Measurements from ENCODE around the gene STMP1. TPM values are rescaled to one million over a fixed set of nuclear protein-coding genes. Genes with fewer than 3 reads are reported as not detected.
"Not testable (repeated sequence)": the region's sequence is repeated elsewhere in the genome, so short reads cannot be mapped to it uniquely, and the experiment has no call there.

STMP1 gene
- total RNA-seq, 2 donors from 2014 or later = 11.9 to 13.4 TPM

DNA sequence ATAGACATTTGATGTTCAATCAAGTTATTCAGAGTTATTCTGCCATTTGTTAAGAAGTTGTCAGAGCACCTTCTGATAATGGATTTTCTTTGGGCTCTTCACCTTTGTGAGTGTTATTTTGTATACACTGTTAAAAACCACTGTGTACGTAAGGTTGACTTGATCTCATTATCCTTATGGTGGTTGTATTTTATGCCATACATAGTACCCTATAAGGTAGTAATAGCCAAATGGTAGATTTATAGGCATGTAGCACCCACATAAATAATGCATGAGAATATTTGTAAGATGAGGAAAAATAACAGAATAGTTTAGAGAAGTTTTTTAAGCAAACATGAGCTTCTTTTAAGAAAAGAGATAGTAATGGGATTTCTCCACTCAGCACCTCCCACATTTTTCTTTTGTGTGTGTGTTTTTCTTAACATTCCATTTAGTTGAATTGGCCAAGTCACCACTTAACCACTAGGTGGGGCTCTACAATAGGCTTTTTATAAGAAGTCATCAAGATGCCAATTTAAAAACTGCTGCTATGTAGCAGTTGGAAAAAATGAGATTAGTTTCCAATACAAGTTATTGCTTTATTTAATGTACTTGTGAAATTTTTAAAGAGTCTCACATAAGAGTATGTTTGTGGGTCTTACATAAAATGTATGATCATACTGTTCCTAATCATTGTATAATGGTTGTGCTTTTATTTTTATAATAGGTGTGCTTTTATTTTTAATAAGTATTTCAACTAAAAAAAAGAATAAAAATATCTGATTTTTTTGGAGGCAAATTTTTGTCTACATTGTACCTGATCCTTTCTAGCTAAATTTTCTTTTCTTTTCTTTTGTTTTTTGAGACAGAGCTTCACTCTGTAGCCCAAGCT, 41.1 kb upstream of the STMP1 start:
- peak; percentile 64 for DNase-seq (ENCODE audit: low spot score)
- no peak overlapping the region for H3K27ac ChIP-seq
- peaks cover 60% of the 10 kb centered on the region for H3K36me3 ChIP-seq
- no peak overlapping the region for H3K4me3 ChIP-seq
- H3K27me3 ChIP-seq = no peaks in the 10 kb centered on the region
- TF ChIP-seq, protein P1, sequence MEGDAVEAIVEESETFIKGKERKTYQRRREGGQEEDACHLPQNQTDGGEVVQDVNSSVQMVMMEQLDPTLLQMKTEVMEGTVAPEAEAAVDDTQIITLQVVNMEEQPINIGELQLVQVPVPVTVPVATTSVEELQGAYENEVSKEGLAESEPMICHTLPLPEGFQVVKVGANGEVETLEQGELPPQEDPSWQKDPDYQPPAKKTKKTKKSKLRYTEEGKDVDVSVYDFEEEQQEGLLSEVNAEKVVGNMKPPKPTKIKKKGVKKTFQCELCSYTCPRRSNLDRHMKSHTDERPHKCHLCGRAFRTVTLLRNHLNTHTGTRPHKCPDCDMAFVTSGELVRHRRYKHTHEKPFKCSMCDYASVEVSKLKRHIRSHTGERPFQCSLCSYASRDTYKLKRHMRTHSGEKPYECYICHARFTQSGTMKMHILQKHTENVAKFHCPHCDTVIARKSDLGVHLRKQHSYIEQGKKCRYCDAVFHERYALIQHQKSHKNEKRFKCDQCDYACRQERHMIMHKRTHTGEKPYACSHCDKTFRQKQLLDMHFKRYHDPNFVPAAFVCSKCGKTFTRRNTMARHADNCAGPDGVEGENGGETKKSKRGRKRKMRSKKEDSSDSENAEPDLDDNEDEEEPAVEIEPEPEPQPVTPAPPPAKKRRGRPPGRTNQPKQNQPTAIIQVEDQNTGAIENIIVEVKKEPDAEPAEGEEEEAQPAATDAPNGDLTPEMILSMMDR (IDR thresholded peaks at IDR 0.05) = peak; percentile 71 to 80
- no peaks in the 10 kb centered on the region for H3K4me1 ChIP-seq
- no peaks in the 10 kb centered on the region for H3K9me3 ChIP-seq

DNA sequence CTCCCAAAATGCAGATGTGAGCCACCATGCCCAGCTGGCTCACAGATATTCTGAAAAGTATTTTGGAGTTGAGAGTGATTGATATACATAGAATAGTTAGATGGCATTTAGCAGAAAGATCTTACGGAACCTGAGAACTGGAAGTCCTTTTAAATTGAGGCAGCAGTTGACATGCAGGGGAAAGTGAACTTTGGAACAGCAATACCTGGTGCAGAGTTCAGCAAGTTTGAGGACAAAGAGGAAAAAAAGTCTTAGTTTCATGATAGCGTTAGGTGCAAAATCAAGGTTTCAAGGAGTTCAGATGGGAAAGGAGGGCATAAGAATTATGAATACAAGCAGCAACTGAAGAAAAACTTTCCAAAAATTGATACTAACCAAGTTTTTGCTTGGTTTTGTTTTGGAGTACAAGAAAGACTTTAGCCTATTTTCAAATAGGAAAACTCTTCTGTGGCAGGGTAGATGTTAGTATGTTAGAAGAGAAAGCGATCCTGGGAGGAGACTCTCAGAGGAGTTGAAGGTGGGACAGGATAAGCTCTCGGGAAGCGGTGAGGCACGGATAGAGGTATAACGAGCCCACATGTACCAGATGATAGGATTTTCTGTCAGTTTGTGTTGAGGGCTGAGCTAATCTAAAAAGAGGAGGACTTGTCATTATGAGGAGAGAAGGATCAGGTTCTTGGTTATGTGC, 28.0 kb upstream of the STMP1 start:
- no peaks in the 10 kb centered on the region for H3K9me3 ChIP-seq
- H3K36me3 ChIP-seq = peaks cover 47% of the 10 kb centered on the region
- H3K4me1 ChIP-seq = no peaks in the 10 kb centered on the region
- H3K27me3 ChIP-seq = no peaks in the 10 kb centered on the region
- H3K27ac ChIP-seq = no peak overlapping the region
- TF ChIP-seq, protein P1 (IDR thresholded peaks at IDR 0.05) = no peak
- H3K4me3 ChIP-seq = no peak overlapping the region
- DNase-seq (ENCODE audit: low spot score) = no peak

DNA sequence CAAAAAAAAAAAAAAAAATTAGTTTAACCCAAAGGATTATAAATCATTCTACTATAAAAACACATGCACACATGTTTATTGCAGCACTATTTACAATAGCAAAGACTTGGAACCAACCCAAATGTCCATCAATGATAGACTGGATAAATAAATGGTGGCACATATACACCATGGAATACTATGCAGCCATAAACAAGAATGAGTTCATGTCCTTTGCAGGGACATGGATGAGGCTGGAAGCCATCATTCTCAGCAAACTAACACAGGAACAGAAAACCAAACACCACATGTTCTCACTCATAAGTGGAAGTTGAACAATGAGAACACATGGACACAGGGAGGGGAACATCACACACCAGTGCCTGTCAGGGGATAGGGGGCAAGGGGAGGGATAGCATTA, 22.6 kb upstream of the STMP1 start:
- H3K4me1 ChIP-seq; H3K27ac ChIP-seq; H3K27me3 ChIP-seq; H3K9me3 ChIP-seq; H3K4me3 ChIP-seq; DNase-seq (ENCODE audit: low spot score): not testable (repeated sequence)
- peaks cover 52% of the 10 kb centered on the region for H3K36me3 ChIP-seq

DNA sequence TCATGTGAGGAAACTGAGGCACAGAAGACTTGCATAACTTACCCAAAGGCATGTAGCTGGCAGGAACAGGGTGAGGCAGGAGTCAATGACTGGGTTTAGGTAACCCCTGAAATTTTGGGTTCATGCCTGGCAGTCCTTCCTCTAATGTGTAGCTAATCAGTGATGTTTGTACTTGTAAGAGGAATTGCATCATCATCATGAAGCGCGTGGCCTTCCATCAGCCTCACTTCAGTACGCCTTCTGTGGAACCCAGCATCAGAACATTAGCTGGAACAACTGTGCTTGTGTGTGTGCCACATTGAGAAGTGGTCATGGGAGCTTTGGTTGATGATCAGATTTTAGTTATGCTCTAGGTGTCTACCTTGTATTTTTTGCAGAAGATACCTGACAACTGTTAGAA, 18.2 kb upstream of the STMP1 start:
- Histone ChIP-seq H3K4me1 (no peaks in the 10 kb centered on the region), H3K9me3 (no peaks in the 10 kb centered on the region), H3K27ac (no peak overlapping the region), H3K4me3 (no peak overlapping the region), H3K36me3 (peaks cover 38% of the 10 kb centered on the region), H3K27me3 (no peaks in the 10 kb centered on the region)
- TF ChIP-seq, protein P1 (IDR thresholded peaks at IDR 0.05) = no peak
- DNase-seq (ENCODE audit: low spot score) = no peak

DNA sequence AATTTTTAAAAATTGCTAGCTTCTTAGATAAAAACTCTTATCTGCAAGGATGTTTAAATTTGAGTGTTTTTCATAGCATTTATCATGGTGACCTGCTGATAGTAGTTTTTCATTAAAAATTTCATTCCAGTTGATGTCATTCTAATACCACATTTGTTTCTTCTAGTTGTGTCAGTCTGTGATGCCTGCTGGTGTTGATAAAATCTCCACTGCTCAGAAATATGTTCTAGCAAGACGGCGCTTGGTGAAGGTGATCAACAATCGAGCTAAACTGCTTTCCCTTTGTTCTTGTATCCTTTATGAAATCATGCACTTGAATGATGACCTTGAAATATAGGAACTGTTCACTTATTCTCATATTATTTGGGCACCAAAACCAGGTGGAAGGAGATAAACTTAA, 17.6 kb upstream of the STMP1 start:
- Histone ChIP-seq H3K4me3 (no peak overlapping the region), H3K4me1 (no peaks in the 10 kb centered on the region), H3K27ac (no peak overlapping the region), H3K36me3 (peaks cover 38% of the 10 kb centered on the region), H3K9me3 (no peaks in the 10 kb centered on the region), H3K27me3 (no peaks in the 10 kb centered on the region)
- TF ChIP-seq, protein P1 (IDR thresholded peaks at IDR 0.05) = no peak
- DNase-seq (ENCODE audit: low spot score) = no peak

DNA sequence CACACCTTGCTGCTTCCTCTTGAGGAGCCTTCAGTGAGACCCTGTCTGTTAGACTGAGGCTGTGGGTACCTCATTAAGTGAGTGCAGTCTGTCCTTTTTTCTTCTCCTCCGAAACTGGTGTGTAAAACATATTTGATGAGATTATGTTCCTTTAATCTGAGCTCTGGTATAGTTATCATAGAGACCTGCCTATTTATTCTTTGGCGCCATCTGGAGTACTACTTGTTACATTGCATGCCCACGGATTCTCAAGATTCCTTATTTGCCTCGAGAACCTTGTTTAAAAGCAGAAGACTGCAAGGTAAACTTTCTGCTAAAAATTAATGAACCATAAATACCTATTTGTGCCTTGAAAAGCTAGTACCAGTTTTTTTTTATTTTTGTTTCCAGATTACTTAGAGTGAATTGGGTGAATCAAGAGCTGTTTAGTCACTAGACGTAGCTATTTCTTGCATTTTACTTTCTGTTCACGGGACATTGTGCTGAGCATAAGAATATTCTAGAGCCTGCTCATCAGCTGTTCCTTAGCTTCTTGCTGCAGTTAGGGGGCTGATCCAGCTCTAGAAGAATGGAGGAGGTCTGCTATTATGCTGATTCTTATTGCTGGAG, 16.9 kb upstream of the STMP1 start:
- TF ChIP-seq, protein P1 (IDR thresholded peaks at IDR 0.05) = peak; percentile 53 to 77
- Histone ChIP-seq H3K27me3 (no peaks in the 10 kb centered on the region), H3K4me1 (no peaks in the 10 kb centered on the region), H3K4me3 (no peak overlapping the region), H3K36me3 (peaks cover 37% of the 10 kb centered on the region), H3K27ac (no peak overlapping the region), H3K9me3 (no peaks in the 10 kb centered on the region)
- DNase-seq (ENCODE audit: low spot score) = no peak
